Activated gamma-delta T cell treated with Interleukin-2 at 50 U/mL for 16 hours (primary cell): ENCODE measurements around the gene CNGB1.
"Not testable (repeated sequence)": the region's sequence is repeated elsewhere in the genome, so short reads cannot be mapped to it uniquely, and the experiment has no call there.

ENCODE experiments used
- DNase-seq: peaks from one replicate; pipeline ENCODE4 v3.0.0-alpha.2; 2020

Gene CNGB1

DNA sequence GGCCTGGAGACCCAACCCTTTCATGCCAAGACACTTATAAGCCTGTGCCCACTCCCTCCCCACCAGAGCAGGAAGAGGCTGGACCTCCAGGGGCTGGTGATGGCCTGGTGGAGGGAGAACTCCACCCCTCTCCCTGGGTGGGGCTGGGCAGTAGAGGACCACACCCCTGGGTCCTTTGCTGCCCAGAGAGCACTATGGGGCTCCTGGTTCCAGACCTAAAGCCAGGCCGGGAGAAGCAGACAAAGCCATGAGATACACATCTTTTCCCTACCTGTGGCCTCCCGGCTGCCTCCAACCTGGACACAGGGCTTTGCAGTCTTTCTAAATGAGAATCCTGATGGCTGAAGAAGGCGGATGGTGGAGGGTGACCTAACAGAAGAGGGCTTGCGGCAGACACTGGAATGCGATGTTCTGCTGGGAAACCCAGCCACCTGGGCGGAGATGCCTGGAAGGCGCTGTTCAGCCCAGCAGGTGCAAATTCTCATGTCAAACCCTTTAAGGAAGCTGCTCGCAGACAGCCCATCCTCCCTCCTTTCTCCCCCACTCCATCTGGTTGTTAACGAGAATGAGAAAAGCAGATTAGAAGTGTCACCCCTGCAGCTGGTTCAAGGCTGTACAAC is 124.7 kb downstream of the CNGB1 start:
- DNase-seq = no peak

DNA sequence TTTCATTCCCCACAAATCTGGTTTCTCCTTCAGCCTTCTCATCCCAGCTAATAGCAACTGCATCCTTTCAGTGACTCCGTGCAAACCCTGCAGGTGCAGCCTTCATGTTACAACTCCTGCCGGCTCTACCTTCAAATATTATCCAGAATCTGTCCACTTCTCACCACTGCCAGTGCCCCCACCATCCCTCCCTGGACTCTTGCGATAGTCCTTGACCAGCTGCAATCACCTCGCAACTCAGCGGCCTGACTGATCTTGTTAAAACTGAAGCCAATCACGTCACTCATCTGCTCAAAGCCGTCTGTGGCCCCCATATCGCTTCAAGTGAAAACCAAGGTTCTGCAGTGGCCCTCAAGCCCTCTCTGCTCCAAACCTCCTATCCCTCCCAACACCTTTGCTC is 125.8 kb downstream of the CNGB1 start:
- DNase-seq = no peak

DNA sequence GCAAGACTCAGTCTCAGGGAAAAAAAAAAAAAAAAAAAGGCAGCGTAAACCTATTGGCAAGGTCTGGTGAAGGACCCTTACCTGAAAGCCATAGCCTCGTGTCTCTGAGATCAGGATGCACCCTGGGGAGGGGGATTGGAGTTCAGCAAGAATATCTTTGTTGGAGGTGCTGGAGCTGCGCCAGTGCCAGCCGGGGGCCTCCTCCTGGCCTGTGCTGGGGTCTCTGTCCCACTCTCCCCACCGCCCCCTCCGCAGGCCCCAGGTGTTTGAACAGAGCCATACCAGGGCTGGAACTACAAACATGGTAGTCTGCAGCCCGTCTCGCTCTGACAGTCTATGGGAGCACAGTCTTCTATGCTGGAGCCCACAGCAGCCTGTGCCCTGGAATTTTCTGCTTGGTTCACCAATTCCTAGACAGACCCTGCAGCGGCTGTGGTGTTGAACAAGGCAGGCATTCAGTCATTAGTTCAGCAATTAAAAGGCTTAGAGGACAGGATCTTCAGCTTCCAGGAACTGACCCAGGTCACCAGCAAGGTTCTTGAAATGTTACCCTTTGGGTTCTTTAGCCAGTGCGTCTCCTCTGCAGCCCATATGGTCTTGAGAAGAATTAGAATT is 126.4 kb downstream of the CNGB1 start:
- DNase-seq = no peak

DNA sequence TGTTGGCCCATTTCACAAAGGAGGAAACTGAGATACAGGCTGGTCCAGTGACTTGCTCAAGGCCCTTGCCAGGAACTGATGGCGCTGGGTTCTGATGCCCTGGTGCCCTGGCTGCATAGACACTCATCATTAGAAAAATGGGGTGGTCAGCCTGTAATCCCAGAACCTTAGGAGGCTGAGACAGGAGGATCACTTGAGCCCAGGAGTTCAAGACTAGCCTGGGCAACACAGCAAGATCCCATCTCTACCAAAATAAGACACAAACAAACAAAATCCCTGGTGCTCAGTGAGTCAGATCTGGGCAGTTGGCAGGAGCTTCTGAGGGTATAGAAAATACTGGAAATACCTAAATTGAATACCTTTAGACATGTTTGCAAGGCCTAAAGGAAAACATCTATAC is 127.5 kb downstream of the CNGB1 start:
- no peak for DNase-seq

DNA sequence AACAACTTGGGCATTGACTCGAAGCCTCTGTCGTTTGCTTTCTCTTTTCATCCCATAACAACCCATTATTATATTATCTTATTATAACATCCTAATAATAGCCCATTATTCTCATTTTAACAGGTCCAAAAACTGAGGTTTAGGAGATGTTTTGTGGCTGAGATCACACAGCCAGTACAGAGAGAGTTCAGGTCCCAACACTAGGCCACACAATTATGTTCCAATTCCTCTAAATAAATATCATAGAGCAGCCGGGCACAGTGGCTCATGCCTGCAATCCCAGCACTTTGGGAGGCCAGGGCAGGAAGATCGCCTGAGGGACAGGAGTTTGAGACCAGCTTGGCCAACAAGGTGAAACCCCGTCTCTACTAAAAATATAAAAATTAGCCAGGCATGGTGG is 128.3 kb downstream of the CNGB1 start:
- no peak for DNase-seq

DNA sequence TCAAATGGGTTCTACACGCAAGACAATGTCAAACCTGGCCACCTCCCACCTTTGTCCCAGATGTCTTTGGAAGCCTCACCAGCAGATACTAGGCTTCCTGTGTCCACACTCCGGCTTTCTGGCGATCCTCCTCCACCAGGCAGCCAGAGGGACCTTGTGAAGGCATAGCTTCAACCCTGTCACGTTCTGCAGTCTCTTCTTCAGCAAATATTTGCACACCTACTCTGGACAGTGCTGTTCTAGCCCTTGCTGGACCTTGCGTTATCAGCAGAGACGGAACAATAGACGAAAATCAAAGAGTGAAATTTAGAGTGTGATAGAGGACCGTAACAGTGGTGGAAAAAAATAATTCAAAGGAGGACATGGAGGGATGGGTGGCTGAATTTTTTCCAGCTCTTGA is 130.1 kb downstream of the CNGB1 start:
- DNase-seq = no peak

DNA sequence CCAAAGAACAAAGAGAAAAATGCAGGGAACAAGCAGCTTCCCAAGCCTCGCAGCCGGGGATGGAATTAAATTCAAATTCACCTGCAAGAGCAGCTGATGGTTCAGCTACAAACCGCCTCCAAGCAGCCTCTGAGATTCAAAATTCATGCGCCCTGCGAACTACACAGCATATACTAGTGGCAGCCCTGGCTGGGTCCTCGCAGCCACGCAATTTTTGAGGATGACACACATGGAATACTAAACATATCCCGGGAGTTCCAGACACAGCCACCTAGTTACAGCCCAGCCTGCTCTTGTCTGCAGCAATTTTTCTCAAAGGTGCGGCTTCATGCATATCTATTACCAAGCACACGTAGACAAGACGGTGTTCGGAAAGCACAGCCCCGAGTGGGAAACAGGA is 132.8 kb downstream of the CNGB1 start:
- DNase-seq = no peak

DNA sequence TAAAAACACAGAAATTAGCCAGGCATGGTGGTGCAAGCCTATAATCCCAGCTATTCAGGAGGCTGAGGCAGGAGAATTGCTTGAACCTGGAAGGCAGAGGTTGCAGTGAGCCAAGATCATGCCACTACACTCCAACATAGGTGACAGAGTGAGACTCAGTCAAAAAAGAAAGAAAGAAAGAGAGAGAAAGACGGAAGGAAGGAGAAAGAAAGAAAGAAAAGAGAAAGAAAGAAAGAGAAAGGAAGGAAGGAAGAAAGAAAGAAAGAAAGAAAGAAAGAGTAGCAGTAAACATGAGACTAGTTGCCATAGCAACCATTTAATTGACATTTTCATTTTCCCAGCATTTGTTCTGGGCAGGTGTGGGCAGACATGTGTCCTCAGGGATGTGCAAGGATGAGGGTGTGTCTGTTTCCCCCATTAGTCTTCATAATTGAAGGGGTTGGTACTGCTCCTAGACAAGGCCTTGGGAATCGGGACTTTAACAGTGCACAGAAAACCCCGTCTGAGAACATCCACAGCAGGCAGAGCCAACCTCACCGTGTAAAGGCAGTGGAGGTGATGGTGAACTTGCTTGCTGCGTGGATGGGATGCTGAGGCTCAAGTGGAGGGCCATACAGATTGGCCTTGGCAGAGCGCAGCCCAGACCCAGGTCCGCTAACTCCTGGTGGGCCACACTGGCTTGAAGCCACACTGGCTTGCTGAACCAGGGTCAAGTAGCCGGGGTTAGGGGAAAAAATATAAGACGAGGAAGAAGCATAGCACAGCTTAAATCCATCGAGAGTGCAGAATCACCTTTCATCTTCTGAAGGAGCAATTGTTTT is 133.4 kb downstream of the CNGB1 start:
- no peak for DNase-seq

DNA sequence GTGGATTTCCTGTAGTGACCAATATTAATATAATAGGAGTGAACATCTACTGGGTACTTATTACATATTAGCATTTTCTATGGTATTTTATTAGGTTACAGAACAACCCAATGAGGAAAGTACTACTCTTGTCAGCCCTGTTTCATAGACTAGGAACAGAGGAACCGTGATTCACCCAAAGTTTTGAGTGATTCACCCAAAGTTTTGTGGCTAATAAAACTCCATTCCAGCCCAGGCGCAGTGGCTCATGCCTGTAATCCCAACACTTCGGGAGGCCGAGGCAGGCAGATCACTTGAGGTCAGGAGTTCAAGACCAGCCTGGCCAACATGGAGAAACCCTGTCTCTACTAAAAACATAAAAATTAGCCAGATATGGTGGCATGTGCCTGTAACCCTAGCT is 135.5 kb downstream of the CNGB1 start:
- not testable (repeated sequence) for DNase-seq

DNA sequence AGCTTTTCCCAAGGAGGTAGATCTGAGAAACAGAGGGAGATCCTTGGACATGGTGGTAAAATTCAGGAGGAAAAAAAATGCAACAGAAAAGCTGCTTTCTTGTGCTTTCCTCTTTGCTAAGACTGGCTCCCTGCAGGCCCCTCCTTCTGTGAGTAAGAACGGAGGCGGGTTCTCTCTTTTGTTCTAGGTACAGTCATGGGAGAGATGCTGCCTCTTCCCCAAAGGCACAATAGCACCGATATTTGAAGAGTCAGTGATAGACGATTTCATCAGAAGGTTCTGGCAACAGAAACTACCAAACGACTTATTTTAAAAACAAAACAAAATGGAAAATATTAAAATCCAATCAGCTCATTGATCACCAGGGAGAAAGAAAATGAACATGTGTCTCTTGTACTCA is 136.0 kb downstream of the CNGB1 start:
- DNase-seq = no peak
